ENCODE measurements around the gene ANKMY1.

ANKMY1 gene

DNA sequence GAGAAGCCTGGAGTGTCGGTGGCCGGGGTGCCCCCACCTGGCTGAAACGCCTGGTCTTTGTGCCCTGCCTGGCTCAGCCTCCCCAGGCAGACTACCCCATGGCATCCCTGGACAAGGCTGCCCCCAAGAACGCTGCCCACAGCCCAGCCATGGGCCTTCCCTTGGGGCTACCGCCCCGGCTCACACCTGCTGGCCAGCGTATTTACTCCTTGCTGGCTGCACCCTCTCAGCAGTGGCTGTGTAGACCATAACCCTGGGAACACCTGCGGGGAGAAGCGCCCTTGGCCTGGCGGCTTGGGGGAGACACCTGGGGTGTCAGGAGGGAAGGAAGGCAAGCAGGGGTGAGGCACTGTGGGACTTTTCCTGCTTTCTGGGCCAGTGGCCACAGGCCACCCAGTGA, 46.1 kb upstream of the ANKMY1 start:
- H3K4me3 ChIP-seq (ENCODE audit: low read depth, low read length) = no peak overlapping the region
- no peaks in the 10 kb centered on the region for H3K9me3 ChIP-seq
- no peaks in the 10 kb centered on the region; the same call in 1 of the 2 replicates for H3K27me3 ChIP-seq
- no peaks in the 10 kb centered on the region for H3K4me1 ChIP-seq
- no peaks in the 10 kb centered on the region for H3K36me3 ChIP-seq
- TF ChIP-seq, protein P1, sequence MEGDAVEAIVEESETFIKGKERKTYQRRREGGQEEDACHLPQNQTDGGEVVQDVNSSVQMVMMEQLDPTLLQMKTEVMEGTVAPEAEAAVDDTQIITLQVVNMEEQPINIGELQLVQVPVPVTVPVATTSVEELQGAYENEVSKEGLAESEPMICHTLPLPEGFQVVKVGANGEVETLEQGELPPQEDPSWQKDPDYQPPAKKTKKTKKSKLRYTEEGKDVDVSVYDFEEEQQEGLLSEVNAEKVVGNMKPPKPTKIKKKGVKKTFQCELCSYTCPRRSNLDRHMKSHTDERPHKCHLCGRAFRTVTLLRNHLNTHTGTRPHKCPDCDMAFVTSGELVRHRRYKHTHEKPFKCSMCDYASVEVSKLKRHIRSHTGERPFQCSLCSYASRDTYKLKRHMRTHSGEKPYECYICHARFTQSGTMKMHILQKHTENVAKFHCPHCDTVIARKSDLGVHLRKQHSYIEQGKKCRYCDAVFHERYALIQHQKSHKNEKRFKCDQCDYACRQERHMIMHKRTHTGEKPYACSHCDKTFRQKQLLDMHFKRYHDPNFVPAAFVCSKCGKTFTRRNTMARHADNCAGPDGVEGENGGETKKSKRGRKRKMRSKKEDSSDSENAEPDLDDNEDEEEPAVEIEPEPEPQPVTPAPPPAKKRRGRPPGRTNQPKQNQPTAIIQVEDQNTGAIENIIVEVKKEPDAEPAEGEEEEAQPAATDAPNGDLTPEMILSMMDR (IDR thresholded peaks at IDR 0.05; ENCODE audit: low read depth, low read length) = no peak
- DNase-seq = peak; percentile 8

DNA sequence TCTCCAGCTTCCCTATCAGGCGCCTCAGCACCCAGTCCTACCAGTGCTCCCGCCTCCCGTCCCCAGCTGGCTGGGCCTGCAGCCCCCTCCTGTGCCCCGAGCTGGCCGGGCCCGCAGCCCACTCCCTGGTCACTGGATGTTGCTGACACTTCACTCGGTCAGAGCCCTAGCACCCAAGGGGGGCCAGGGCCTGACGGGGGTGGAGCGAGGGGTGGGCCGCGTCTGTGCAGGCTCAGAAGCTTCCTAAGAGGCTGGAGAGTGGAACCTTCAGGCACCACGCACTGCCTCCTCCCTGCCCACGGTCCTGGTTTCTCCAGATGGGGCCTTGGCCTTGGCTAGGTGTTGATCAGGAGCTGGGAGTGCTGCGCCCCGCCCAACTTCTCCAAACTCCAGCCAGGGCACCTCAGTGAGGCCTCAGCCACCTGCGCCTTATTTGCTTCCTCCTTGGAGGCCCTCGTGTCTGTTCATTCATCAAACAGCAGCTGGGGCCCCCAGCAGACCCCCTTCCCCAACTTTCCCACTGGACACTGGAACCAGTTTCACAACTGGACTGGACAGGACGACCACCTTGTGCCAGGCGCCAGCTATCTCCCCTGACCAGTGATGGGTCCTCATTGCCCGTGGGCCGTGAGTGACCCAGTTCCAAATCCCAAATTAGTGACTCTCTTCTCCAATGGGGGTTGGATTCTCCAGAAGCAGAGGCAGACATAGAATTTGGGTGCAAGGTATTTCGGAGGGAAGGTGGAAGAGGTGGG, 45.5 kb upstream of the ANKMY1 start:
- H3K36me3 ChIP-seq = no peaks in the 10 kb centered on the region; the same call in 1 of the 2 replicates
- no peaks in the 10 kb centered on the region for H3K9me3 ChIP-seq
- H3K4me1 ChIP-seq = no peaks in the 10 kb centered on the region
- TF ChIP-seq, protein P1 (IDR thresholded peaks at IDR 0.05; ENCODE audit: low read depth, low read length) = no peak
- H3K27me3 ChIP-seq = no peaks in the 10 kb centered on the region; the same call in 1 of the 2 replicates
- no peak overlapping the region for H3K4me3 ChIP-seq (ENCODE audit: low read depth, low read length)
- DNase-seq = no peak

DNA sequence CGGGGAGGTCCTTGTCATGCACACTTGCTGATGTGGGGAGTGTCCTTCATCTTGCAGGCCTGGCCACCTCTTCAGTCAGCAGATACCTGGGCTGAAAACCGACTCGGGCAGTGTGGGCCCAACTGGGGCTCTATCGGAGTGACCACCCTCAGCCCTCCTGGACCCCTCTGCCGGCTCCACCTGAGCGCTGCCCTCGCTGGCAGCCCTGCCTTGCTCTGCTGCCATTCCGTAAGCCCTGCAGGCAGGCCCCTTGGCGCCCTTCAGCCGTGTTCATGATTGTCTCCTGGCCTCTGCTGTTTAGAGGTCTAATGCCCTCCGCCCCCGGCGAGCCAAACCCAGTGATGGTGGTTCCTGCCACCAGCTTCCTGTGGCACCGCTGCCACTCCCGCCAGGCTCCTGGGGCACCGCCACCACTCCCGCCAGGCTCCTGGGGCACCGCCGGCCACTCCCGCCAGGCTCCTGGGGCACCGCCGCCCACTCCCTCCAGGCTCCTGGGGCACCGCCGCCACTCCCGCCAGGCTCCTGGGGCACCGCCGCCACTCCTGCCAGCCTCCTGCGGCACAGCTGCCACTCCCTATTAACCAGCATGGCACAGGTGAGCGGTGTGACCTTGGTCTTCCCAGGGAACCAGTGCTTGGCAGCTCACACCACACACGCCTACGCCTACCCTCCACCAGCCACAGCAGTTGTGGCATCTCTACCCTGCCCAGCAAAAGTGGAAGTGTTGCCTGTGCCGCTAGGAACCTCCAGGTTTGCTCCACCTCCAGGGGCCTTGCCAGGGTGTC, 44.7 kb upstream of the ANKMY1 start:
- Histone ChIP-seq H3K36me3 (peaks cover 3% of the 10 kb centered on the region), H3K4me3 (ENCODE audit: low read depth, low read length) (no peak overlapping the region), H3K27me3 (no peaks in the 10 kb centered on the region), H3K9me3 (no peaks in the 10 kb centered on the region), H3K4me1 (no peaks in the 10 kb centered on the region)
- DNase-seq = no peak
- TF ChIP-seq, protein P1 (IDR thresholded peaks at IDR 0.05; ENCODE audit: low read depth, low read length) = no peak

DNA sequence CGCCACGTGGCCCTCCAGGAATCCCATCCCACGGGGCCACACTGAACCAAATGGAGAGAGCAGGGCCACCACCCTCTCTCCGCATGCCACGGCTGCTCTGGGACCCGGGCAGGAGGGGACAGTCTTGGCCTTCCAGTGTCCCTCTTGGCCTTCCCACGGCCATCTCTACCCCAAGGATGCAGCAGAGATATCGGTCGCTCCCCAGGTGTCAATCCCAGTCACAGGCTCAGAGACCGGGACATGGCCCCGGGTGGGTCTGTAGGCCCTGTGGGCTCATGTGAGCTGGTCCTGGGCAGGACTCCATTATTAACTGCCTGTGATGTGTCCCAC, 44.0 kb upstream of the ANKMY1 start:
- H3K4me1 ChIP-seq = no peaks in the 10 kb centered on the region
- no peak for DNase-seq
- TF ChIP-seq, protein P1 (IDR thresholded peaks at IDR 0.05; ENCODE audit: low read depth, low read length) = no peak
- H3K4me3 ChIP-seq (ENCODE audit: low read depth, low read length) = no peak overlapping the region
- no peaks in the 10 kb centered on the region for H3K9me3 ChIP-seq
- no peaks in the 10 kb centered on the region for H3K27me3 ChIP-seq
- H3K36me3 ChIP-seq = peaks cover 3% of the 10 kb centered on the region

DNA sequence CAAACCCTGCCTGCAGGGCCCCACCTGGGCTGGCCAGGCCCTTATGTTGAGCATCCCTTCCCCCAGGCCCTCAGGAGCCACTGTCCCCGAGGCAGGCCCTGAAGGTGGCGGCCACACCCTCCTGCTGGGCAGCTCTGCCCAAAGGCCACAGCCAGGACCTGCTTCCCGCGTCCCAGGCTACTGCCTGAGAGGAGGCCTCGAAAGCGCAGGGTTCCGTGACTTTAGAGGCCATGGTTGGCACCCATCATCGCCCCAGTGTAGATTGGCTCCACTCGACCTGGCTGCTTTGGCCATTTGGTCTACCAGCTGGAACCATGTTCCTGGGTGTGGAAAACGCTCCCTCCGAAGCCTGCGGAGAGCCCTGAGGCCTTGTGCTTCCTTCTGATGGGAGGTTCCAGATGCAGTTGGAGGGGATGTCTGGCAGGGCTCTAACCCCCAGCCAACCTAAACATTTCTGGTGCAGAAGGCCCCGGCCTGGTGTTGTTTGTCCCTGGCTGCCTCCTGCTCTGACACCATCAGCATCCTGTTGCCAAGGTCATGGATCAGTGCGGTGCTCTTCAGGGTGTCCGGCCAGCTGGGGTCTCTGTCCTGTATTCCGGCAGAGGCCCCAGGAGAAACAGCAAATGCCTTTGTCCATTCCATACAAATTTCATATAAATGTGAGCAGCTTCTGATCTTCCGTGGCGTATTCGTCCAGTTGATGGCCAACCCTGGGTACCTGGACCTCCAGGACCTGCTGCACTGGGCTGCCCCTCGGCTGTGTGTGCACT, 43.5 kb upstream of the ANKMY1 start:
- no peaks in the 10 kb centered on the region for H3K9me3 ChIP-seq
- no peaks in the 10 kb centered on the region for H3K27me3 ChIP-seq
- no peak overlapping the region for H3K4me3 ChIP-seq (ENCODE audit: low read depth, low read length)
- TF ChIP-seq, protein P1 (IDR thresholded peaks at IDR 0.05; ENCODE audit: low read depth, low read length) = no peak
- H3K36me3 ChIP-seq = peaks cover 3% of the 10 kb centered on the region
- peak; percentile 8 for DNase-seq
- no peaks in the 10 kb centered on the region for H3K4me1 ChIP-seq
